Mucosa of descending colon (tissue), 3 donors: ENCODE data around the gene TGFA. TPM values are rescaled to one million over a fixed set of nuclear protein-coding genes. Genes with fewer than 3 reads are reported as not detected.

Experiments
- ATAC-seq: fragments of 200-7000 bp; cut with Tn5 transposase; one replicate; pipeline ENCODE4 v1.9.1; 2020; ENCODE audit warnings: mild to moderate bottlenecking, moderate library complexity
- DNase-seq, 3 donors: peaks; one replicate each; pipeline ENCODE4 v3.0.0-alpha.2; 2020
- H3K36me3 ChIP-seq: fragments of 200-600 bp; one replicate; pipeline ENCODE4 v1.8.0; 2021; ENCODE audit warnings: low read depth, mild to moderate bottlenecking
- H3K4me1 ChIP-seq: fragments of 200-600 bp; one replicate; pipeline ENCODE4 v1.8.0; 2021; ENCODE audit warnings: low read depth, mild to moderate bottlenecking
- H3K4me3 ChIP-seq: fragments of 200-600 bp; one replicate; pipeline ENCODE4 v1.8.0; 2021; ENCODE audit warnings: mild to moderate bottlenecking
- H3K9me3 ChIP-seq: fragments of 200-600 bp; one replicate; pipeline ENCODE4 v1.8.0; 2021; ENCODE audit warnings: mild to moderate bottlenecking
- intact Hi-C, 2 donors: fragments of 100-400 bp; cut with DNase I in 1 of 2; cut with micrococcal nuclease in 1 of 2; formaldehyde crosslinking; loops; one replicate each; pipeline versions ENCODE4 v1.11.0 to v1.11.1; 2022; cut with DNase I, micrococcal nuclease
- total RNA-seq, 3 donors: library from RNA; stranded (reverse); fragmentation: NEBNext Ultra II Directional in 2 of 3; extraction: Animal tissue kit (Norgen Biotek cat#: 25700) in 2 of 3; gene quantifications; one replicate each; pipeline versions ENCODE4 v1.2.1 to v1.2.4, GENCODE V29; 2021 to 2023
- TF ChIP-seq, protein P1 (sequence below): fragments of 200-600 bp; IDR thresholded peaks from one replicate; pipeline ENCODE4 v1.8.0; 2022; ENCODE audit warnings: antibody characterized with exemption, mild to moderate bottlenecking
- donor health status: DM: no; HTN: no; CAD: no; lungs with moderate emphysema.
- donor health status: DM: no; HTN: no; CAD: no.
- donor health status: DM: no; HTN: yes; CAD: no.

TGFA gene
- total RNA-seq, 3 donors from 2014 or later = 13.5 to 33.5 (median 24.7) TPM

DNA sequence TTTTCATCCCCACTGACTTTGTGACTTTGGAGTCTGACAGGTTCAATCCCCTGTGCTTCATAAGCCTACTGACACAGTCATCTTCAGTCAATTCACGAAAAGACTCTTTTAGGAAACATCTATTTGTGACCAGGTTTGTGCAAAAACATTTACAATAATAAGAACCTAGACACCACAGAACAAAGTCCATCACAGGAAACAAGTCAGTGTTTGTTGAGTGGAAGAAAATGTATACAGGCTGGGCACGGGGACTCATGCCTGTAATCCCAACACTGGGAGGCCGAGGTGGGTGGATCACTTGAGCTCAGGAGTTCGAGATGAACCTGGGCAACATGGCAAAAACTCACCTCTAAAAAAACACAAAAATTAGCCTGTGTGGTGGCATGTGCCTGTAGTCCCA lies 49.7 kb downstream of the TGFA start:
- Histone ChIP-seq H3K36me3 (no peaks in the 10 kb centered on the region), H3K4me1 (peaks cover 2% of the 10 kb centered on the region), H3K9me3 (no peaks in the 10 kb centered on the region), H3K4me3 (no peak overlapping the region)
- DNase-seq (no peak), ATAC-seq (peak; percentile 40)
- intact Hi-C loops = no loop called here
- TF ChIP-seq, protein P1, sequence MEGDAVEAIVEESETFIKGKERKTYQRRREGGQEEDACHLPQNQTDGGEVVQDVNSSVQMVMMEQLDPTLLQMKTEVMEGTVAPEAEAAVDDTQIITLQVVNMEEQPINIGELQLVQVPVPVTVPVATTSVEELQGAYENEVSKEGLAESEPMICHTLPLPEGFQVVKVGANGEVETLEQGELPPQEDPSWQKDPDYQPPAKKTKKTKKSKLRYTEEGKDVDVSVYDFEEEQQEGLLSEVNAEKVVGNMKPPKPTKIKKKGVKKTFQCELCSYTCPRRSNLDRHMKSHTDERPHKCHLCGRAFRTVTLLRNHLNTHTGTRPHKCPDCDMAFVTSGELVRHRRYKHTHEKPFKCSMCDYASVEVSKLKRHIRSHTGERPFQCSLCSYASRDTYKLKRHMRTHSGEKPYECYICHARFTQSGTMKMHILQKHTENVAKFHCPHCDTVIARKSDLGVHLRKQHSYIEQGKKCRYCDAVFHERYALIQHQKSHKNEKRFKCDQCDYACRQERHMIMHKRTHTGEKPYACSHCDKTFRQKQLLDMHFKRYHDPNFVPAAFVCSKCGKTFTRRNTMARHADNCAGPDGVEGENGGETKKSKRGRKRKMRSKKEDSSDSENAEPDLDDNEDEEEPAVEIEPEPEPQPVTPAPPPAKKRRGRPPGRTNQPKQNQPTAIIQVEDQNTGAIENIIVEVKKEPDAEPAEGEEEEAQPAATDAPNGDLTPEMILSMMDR = no peak

DNA sequence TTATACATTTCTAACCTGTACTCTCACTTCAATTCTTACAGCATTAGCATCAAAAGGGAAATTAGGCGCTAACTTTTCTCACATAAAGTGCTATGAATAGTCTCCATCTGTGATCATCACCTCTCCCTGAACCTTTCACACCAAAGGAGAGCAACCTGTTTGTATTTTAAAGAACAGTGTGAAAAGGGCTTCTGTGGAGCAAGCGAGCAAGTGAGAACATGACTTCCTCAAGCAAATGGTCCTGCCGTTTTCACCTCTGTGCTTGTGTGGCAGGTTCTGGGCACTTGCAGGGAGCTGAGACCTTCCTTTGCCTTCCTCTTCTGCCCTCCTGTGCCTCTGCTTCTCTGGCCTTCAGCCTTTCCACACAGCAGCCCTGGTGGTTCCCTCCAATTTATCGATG lies 51.9 kb downstream of the TGFA start:
- Histone ChIP-seq H3K9me3 (no peaks in the 10 kb centered on the region), H3K4me1 (peaks cover 5% of the 10 kb centered on the region), H3K36me3 (no peaks in the 10 kb centered on the region), H3K4me3 (no peak overlapping the region)
- ATAC-seq = no peak
- TF ChIP-seq, protein P1 = no peak
- intact Hi-C loops = no loop called here
- no peak for DNase-seq

DNA sequence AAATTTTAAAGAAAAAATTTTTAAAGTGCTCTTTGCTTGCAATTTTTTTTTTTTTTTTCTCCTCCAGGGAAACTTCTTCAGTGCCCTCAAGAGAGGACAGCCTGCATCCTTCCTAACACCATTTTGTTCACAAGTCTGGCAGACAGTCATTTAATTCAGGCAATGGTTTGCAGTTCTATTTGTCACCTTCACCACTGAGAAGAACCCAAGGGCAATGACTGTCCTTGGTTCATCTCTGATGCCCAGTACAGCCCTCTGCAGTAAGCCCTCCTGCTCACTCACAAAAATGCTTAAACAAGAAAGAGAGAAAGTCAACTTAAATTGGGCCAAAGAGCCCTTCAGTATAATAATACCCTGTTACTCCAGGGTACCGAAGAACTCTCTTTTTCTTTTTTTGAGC lies 52.4 kb downstream of the TGFA start:
- no peak for DNase-seq
- Histone ChIP-seq H3K4me3 (no peak overlapping the region), H3K9me3 (no peaks in the 10 kb centered on the region), H3K36me3 (no peaks in the 10 kb centered on the region), H3K4me1 (peaks cover 5% of the 10 kb centered on the region)
- no peak for ATAC-seq
- intact Hi-C loops = no loop called here
- TF ChIP-seq, protein P1 = no peak

DNA sequence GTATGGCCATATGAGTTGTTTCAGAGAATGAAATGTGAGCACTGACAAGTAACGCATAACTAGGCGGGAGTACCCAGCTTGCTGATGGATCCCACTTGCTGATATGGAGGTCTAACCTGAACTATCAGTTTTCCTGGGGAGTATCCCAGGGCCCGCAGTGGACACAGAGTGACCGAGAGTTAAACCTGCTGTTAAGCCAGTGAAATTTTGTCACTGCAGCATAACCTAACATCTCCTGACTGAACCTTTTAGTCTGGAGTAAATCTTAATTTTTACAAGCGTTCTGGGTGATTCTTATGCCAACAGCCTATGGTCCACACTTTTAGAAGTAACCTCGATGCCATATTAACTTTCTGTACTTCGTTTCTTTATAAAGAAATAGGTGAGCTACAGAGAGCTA lies 54.4 kb downstream of the TGFA start:
- Histone ChIP-seq H3K9me3 (no peaks in the 10 kb centered on the region), H3K4me1 (peaks cover 5% of the 10 kb centered on the region), H3K36me3 (no peaks in the 10 kb centered on the region), H3K4me3 (no peak overlapping the region)
- ATAC-seq = no peak
- intact Hi-C loops = no loop called here
- no peak for DNase-seq
- TF ChIP-seq, protein P1 = no peak

DNA sequence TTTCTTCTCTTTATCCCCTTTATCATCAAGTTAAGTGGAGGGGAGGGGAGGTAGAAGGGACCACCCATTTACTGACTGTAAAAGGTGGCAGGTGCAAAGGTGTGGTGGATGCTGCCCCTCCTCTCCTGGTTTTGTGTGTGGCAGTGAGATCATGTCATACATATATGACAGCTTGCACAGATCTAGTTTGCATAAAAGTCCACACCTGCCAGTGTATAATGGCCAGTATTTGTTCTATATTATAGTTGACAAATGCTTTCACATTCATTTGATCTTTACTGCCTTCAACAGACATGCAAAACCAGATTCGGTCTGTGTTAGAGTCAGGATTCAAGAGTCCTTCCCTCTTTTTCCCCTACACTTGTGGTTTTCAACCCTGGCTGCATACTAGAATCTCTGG lies 55.1 kb downstream of the TGFA start:
- no peaks in the 10 kb centered on the region for H3K9me3 ChIP-seq
- intact Hi-C loops = no loop called here
- ATAC-seq (peak; percentile 76), DNase-seq (no peak)
- no peak overlapping the region for H3K4me3 ChIP-seq
- TF ChIP-seq, protein P1 = no peak
- no peaks in the 10 kb centered on the region for H3K36me3 ChIP-seq
- peaks cover 5% of the 10 kb centered on the region for H3K4me1 ChIP-seq

DNA sequence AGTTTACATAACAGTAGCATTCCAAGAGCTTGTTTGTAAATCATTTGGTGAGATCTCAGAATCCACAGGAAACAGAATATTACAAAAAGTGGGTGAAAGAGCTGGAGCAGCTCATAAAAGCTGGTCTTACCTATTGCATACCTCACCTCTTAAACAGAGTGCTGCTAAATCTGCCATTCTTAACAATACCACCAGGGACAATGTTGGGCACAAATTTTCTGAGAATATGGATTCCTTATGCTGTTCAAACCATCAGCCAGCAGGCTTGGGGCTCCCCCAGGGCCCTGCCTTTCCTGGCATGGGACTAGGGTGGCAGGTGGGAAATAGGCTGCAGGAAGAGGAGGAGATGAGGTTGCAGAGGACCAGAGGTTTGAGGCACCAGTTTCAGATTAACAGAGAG lies 55.6 kb downstream of the TGFA start:
- no peaks in the 10 kb centered on the region for H3K9me3 ChIP-seq
- TF ChIP-seq, protein P1 = no peak
- intact Hi-C loops = no loop called here
- ATAC-seq = peak; percentile 79
- H3K4me1 ChIP-seq = peaks cover 5% of the 10 kb centered on the region
- H3K4me3 ChIP-seq = no peak overlapping the region
- no peaks in the 10 kb centered on the region for H3K36me3 ChIP-seq
- no peak for DNase-seq
